Psoas muscle (tissue), 8 donors: Measurements from ENCODE around the gene ENTREP1. TPM values are rescaled to one million over a fixed set of nuclear protein-coding genes. Genes with fewer than 3 reads are reported as not detected.
A peak's percentile ranks its signal among the peaks of the same experiment; 100 is the strongest.

Experiments
- ATAC-seq, 4 donors: fragments of 200-7000 bp; cut with Tn5 transposase; one replicate each; pipeline ENCODE4 v1.9.1; 2020; ENCODE audit warnings: moderate library complexity in 3 of 4, mild to moderate bottlenecking in 2 of 4
- DNase-seq, 2 donors: peaks; one replicate each; pipeline ENCODE4 v3.0.0-alpha.2; 2020
- H3K27ac ChIP-seq: fragments of 200-600 bp; one replicate; pipeline ENCODE4 v1.8.0; 2022
- H3K27me3 ChIP-seq, 3 donors: fragments of 200-600 bp in 1 of 3; one replicate each; pipeline versions ENCODE4 v1.6.1 to v1.8.0; 2013 to 2022; ENCODE audit warnings: low read length in 2 of 3, mild to moderate bottlenecking in 2 of 3, moderate library complexity in 1 of 3; ENCODE audit not compliant: insufficient read depth in 3 of 3
- H3K36me3 ChIP-seq, 2 donors: fragments of 200-600 bp in 1 of 2; one replicate each; pipeline versions ENCODE4 v1.6.1 to v1.8.0; 2013 to 2022; ENCODE audit warnings: low read depth in 1 of 2, mild to moderate bottlenecking in 1 of 2, moderate library complexity in 1 of 2; ENCODE audit not compliant: insufficient read depth in 1 of 2
- H3K4me1 ChIP-seq: fragments of 200-600 bp; one replicate; pipeline ENCODE4 v1.8.0; 2022
- H3K4me3 ChIP-seq: fragments of 200-600 bp; one replicate; pipeline ENCODE4 v1.8.0; 2022; ENCODE audit warnings: mild to moderate bottlenecking
- H3K9me3 ChIP-seq: fragments of 200-600 bp; one replicate; pipeline ENCODE4 v1.8.0; 2022
- WGBS, 3 donors: extraction: QIAGEN DNeasy Blood & Tissue Kit; methylation state at CpG; one replicate each; pipeline versions ENCODE4 v1.1.6 to v1.1.7; 2013; 5-methylcytosine and 5-hydroxymethylcytosine counted together
- intact Hi-C, 2 donors: fragments of 100-400 bp; cut with DNase I; formaldehyde crosslinking; loops; one replicate each; pipeline versions ENCODE4 v1.11.0 to v1.14.2; 2022
- polyA plus RNA-seq, 3 donors: library from polyadenylated mRNA; stranded (reverse); fragments of 200-250 nt; gene quantifications; one replicate each; pipeline ENCODE4 v1.2.3, GENCODE V29; 2013
- total RNA-seq, 4 donors: library from RNA; stranded (reverse); fragmentation: NEBNext Ultra II Directional in 2 of 4; extraction: Animal tissue kit (Norgen Biotek cat#: 25700) in 2 of 4; gene quantifications; one replicate each; pipeline versions ENCODE4 v1.2.1 to v1.2.4, GENCODE V29; 2021 to 2023
- TF ChIP-seq, protein P1 (sequence below): fragments of 200-600 bp; IDR thresholded peaks from one replicate; pipeline ENCODE4 v1.8.0; 2022; ENCODE audit warnings: antibody characterized with exemption
- donor health status: healthy with polysubstance abuse.
- donor health status: DM: no; HTN: no; CAD: no; lungs with moderate emphysema.
- donor health status: Bipolar disorder and iron deficiency.
- donor health status: healthy.
- donor health status: DM: yes; HTN: yes; CAD: no.
- donor health status: DM: no; HTN: no; CAD: no.
- donor health status: DM: no; HTN: no; CAD: no.
- donor health status: DM: yes; HTN: yes; CAD: no.

The ENTREP1 gene
- total and polyA plus RNA-seq, 7 donors: 5.1 to 35.7 (median 19.6) TPM

DNA sequence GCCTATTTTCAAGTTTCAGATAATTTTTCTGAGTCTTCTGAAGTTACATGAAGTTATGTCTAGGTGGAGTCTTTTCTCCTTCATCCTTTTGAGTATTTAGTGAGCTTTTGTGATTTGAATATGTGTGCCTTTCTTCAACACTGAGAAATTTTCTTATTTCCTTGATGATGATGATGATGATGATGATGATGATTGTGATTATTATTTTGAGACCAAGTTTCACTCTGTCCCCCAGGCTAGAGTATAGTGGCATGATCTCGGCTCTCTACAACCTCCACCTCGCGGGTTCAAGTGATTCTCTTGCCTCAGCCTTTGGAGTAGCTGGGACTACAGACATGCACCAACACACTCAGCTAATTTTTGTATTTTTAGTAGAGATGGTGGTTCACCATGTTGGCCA, 26.2 kb downstream of the ENTREP1 start:
- intact Hi-C loops: no loop called here
- 96 to 97% (median 96%) methylated on average over 3 of the region's 3 CpGs for WGBS, 3 donors
- TF ChIP-seq, protein P1, sequence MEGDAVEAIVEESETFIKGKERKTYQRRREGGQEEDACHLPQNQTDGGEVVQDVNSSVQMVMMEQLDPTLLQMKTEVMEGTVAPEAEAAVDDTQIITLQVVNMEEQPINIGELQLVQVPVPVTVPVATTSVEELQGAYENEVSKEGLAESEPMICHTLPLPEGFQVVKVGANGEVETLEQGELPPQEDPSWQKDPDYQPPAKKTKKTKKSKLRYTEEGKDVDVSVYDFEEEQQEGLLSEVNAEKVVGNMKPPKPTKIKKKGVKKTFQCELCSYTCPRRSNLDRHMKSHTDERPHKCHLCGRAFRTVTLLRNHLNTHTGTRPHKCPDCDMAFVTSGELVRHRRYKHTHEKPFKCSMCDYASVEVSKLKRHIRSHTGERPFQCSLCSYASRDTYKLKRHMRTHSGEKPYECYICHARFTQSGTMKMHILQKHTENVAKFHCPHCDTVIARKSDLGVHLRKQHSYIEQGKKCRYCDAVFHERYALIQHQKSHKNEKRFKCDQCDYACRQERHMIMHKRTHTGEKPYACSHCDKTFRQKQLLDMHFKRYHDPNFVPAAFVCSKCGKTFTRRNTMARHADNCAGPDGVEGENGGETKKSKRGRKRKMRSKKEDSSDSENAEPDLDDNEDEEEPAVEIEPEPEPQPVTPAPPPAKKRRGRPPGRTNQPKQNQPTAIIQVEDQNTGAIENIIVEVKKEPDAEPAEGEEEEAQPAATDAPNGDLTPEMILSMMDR: no peak

DNA sequence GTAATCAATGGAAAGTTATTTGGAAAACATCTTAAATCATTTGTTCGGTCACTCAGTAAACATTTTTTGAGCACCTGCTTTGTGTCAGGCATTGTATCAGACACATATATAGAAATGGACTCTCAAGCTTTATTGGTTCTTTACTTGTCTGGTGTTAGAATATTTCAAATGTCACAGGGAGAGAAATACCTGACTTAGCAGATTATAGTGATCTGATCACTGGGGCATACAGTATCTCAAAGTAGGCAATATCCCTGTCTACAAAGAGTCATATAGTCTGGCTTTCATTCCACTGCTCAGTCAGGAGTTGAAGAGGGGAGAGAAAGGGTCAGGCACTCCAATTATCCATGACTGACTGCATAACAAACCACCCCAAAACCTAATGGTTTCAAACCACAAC, 30.2 kb downstream of the ENTREP1 start:
- intact Hi-C loops: no loop called here
- no peaks in the 10 kb centered on the region for H3K27me3 ChIP-seq
- H3K27ac ChIP-seq: peak overlapping the region; percentile 67
- WGBS, 3 donors: 89 to 100% (median 93%) methylated on average over 1 of the region's 1 CpG
- H3K4me3 ChIP-seq: no peak overlapping the region
- H3K36me3 ChIP-seq: peaks cover 0 to 3% of the 10 kb centered on the region in 2 donors
- peaks cover 36% of the 10 kb centered on the region for H3K4me1 ChIP-seq
- DNase-seq (no peak), ATAC-seq (peak in 1 of 4 donors; percentile 4)
- TF ChIP-seq, protein P1: no peak
- H3K9me3 ChIP-seq: no peaks in the 10 kb centered on the region

More for the DNA sequence above, 26.2 kb downstream of the ENTREP1 start:
- peaks cover 12% of the 10 kb centered on the region for H3K4me1 ChIP-seq
- no peaks in the 10 kb centered on the region for H3K9me3 ChIP-seq
- no peak overlapping the region for H3K27ac ChIP-seq
- H3K27me3 ChIP-seq: no peaks in the 10 kb centered on the region
- H3K4me3 ChIP-seq: no peak overlapping the region
- ATAC-seq (no peak), DNase-seq (no peak)
- H3K36me3 ChIP-seq: peaks cover 0 to 2% of the 10 kb centered on the region in 2 donors

DNA sequence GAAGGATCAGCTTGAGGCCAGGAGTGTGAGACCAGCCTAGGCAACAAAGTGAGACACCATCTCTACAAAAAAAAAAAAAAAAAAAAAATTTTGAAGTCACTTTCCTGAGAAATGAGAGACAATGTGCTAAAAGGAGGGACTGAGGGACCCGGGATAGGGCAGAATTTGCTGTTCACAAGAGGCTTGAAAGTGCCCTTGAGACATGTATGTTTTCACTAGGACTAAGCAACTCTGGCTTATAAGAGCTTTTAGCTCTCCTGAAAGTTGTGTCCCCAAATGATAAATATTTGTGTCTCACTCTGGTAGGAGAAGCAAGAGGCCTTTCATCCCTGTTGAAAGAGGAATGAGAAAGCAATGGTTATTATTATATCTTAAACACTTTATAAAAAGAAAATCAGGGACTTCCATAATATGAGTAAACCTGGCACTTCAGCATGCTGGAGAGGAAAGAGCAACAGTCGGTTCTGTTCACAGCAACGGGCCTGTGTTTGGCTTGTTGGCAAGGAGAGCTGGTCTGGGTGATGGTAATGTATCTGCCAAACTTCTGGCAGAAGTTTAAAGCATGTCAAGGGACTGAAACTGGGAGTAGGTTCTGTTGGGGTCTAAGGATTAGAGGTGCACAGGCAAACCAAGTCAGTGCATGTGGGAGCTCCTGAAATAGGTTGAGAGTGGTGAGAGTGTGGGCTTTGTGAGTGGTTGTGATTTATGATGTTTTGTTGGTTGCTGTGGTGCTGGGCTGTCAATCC, 32.2 kb downstream of the ENTREP1 start:
- intact Hi-C loops: no loop called here
- Histone ChIP-seq H3K4me3 (peak overlapping the region; percentile 12), H3K27me3 (no peaks in the 10 kb centered on the region), H3K27ac (peak overlapping the region; percentile 67), H3K9me3 (no peaks in the 10 kb centered on the region), H3K4me1 (peaks cover 51% of the 10 kb centered on the region), H3K36me3 (peaks cover 0 to 3% of the 10 kb centered on the region in 2 donors)
- ATAC-seq: peak; percentile 62 to 77 (median 67)
- no peak for DNase-seq
- 18 to 35% (median 28%) methylated on average over 3 of the region's 3 CpGs for WGBS, 3 donors
- TF ChIP-seq, protein P1: no peak

DNA sequence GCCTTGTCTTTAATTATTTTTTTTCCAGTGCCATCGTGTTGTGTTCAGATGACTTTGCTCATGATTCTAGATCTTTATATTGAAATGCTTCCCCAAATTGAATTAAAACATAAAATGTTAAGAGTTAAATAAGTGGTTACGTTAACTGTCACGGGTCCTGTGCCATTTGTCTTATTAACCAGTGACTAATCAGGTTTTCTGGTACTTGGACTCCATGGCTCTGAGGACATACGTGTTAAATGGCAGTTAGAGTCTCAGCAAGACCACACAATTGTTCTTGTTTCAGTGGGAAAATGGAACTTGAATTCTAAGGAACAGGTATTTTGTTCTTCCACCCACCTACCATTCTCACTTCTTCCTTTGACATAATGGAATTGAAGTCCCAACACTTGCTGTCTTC, 32.8 kb downstream of the ENTREP1 start:
- Histone ChIP-seq H3K4me1 (peaks cover 53% of the 10 kb centered on the region), H3K36me3 (peaks cover 0 to 3% of the 10 kb centered on the region in 2 donors), H3K27ac (peak overlapping the region; percentile 67), H3K4me3 (peak overlapping the region; percentile 12), H3K27me3 (no peaks in the 10 kb centered on the region), H3K9me3 (no peaks in the 10 kb centered on the region)
- TF ChIP-seq, protein P1: no peak
- 21 to 43% (median 31%) methylated on average over 4 of the region's 4 CpGs for WGBS, 3 donors
- ATAC-seq: peak in 2 of 4 donors; percentile 50 to 70
- intact Hi-C loops: no loop called here
- no peak for DNase-seq
